Glomerular visceral epithelial cell (primary cell): ENCODE data around the gene C6orf120.

Experiments
- DNase-seq: peaks from one replicate; pipeline ENCODE4 v3.0.0-alpha.2; 2016; ENCODE audit errors: extremely low spot score

C6orf120 gene

DNA sequence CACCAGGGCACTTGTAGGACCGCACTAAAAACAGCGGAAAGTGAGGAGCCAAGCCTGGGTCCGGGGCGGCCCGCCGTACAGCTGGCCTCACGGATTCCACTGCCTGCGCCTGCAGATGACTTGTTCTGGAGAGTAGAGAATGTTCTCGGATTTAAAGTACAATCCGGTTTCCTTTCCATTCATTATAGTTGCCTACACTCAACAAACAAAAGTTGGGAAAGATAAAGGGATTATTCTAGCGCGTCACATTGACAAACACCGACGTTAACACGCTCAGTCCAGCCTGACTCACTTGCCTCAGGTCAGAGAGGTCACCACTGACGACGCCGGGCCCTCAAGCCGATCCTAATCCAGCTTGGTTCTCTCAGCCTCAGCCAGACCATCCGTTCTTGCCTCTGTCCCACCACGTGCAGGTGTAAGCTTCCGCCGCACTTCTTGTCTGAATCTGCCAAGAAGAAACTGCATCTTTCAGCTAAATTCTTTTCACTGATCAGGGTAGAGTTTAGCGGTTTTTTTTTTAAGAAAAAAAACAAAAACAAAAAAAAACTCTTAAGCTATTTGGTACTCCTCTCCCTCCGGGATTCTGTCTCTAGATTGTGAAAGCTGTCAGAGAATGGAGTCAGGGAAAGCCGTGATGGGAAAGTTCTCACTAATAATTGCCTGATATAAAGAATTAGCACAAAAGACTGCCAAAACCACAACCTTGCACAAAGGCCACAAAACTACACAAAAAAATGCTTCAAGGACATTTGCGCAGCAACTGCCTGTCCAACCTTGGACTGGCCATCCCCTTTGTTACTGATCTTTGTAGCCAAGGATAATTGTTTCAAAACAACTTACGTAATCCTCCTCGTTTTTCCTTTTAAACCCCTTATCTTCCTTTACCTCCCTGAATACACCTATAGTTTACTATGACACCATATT, 23.5 kb downstream of the C6orf120 start:
- DNase-seq, result peak; percentile 48

DNA sequence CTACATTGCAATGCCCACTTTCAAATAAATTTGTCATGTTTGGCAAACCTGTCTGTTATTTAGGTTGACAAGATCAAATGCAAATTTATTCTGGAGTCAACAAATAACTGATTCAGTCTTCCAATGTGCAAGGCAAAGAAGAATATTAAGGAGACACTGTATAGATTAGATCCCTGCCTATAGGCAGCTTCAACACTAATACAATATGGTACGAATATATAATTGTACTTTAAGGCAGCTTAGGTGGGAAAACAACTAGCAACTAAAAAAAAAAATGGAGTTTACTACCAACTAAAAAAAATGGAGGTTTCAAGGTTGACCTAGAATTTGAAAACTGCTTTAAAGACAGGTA, 24.1 kb downstream of the C6orf120 start:
- DNase-seq, result no peak

DNA sequence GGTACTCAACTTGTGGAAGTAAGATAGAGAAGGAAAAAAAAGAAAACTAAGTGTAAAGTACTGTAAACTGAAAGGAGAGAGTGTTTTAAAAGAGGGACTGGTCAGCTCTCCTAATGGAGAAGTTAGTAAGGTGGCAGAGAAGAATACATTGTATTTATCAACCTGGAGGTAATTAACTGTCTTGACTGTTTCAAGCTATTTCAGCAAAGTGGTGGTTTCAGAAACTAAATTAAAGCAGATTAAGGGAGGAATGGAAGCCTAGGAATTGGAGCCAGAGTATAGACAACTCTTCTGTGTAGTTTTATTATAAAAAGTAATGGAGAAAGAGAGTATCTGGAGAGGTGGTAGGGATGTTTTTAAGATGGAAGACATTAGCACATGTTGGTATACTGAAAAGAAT, 25.0 kb downstream of the C6orf120 start:
- DNase-seq, result no peak

DNA sequence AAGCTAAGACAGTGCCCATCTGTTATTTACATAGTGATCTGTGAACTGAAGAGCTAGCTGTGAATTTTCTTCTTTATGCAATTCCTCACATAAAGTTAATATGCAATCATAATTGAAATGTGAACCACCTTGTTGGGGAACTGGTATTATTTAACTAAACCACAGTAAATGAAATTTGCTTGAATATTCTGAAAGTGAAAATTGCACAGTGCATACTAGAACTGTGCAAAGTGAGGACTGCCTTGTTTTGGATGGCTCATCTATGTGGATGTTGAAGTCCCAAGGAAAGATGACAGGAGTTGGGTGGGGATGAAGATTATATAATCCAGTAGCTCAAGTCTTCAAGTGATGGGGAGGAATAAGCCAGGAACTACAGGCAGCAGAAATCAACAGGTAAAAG, 28.0 kb downstream of the C6orf120 start:
- no peak for DNase-seq

DNA sequence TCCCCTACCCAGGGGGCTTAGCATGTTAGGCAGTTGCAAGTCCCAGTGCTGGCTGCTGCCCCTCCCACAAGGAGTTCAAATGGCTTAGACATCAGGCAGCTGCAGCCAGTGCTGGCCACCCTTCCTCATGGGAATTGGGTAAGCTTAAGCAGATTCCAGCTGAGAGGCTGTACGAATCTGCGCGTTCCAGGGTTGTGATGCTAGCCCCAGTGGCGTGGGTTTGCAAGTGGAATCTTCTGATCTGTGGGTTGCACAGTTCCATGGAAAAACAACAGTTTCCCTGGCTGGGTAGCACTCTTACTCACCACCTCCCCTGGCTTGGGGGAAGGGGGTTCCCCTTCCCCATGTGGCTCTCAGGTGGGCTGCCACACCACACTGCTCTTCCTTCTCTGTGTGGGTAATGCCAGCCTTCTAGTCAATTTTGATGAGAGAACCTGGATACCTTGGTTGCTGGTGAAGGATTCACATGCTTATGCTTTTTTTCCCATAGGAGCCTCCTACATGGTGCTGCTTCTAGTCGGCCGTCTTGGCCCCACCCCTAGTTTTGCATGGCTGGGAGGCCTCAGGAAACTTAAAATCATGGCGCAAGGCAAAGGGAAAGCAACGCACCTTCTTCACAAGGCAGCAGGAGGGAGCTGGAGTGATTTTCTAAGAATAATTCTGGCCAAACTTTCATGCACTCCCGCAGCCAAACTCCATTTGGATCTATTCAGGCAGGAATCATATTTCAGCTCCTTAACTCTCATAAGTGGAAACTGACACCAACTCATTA, 36.5 kb downstream of the C6orf120 start:
- no peak for DNase-seq

DNA sequence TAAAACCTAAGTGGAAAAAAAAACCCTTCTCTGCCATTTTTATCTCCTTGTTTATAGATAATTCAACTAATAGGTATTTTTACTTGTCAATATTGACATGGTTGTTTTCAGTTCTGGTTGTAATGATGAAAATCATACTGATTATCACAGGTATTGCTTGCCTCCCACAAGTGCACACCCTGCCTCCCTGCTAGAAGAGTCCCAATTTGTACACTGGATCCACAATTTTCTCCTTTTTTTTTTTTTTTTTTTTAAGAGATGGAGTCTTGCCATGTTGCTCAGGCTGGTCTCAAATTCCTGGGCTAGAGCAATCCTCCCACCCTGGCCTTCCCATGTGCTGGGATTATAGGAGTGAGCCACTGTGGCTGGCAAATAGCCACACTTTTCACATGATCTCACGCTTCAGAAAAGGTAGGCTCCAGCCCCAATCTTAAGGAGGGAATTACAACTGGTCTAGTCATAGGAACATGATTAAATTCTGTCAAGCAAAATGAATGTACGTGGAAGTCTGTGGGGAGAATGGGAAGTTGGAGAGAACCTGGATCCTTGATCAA, 37.1 kb downstream of the C6orf120 start:
- DNase-seq, result no peak

DNA sequence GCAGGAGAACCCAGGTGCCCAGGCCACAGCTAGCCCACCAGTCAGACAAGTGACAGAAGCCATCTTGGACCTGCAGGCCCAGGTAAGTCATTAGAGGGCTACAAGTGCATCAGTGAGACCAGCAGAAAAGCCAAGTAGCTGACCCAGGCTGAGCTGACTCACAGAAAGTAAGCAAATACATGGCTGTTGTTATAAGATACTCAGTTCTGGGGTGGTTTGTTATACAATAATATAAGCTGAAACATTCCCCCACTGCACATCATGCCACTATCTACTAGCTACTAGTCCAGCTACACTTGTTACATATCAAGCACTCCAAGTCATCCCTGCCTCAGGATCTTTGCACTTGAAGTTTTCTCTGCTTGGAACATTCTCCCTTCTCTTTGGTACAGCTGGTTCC, 39.4 kb downstream of the C6orf120 start:
- no peak for DNase-seq

DNA sequence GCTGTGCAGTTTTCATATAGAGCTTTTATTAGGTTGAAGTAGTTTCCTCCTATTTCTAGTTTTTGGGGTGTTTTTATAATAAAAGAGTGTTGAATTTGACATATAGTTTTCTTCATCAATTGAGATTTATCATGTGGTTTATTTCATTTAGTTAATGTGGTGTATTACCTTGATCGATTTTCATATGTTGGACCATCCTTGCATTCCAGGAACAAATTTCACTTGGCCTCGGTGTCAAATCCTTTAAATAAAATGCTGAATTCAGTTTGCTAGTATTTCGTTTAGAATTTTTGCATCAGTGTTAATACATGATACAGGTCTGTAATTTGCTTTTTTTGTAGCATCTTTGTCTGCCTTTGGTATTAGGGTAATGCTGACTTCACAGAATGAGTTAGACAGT, 43.5 kb downstream of the C6orf120 start:
- no peak for DNase-seq

DNA sequence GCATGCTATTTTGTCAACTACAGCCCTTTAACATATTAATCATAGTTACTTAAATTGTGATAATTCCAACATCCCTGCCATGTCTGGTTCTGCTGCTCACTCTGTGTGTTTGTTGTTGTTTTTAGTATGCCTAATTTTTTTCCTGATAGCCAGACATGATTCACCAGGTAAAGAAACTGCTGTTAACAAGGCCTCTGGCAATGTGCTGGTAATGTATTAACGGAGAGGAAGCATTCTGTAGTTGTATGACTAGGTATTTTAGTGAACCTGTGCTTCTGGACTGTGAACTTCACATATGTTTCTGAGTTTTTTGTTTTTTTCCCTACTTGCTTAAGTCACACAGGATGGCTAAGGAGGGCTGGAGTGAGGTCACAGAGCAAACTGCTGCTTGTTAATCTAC, 44.6 kb downstream of the C6orf120 start:
- DNase-seq, result no peak

DNA sequence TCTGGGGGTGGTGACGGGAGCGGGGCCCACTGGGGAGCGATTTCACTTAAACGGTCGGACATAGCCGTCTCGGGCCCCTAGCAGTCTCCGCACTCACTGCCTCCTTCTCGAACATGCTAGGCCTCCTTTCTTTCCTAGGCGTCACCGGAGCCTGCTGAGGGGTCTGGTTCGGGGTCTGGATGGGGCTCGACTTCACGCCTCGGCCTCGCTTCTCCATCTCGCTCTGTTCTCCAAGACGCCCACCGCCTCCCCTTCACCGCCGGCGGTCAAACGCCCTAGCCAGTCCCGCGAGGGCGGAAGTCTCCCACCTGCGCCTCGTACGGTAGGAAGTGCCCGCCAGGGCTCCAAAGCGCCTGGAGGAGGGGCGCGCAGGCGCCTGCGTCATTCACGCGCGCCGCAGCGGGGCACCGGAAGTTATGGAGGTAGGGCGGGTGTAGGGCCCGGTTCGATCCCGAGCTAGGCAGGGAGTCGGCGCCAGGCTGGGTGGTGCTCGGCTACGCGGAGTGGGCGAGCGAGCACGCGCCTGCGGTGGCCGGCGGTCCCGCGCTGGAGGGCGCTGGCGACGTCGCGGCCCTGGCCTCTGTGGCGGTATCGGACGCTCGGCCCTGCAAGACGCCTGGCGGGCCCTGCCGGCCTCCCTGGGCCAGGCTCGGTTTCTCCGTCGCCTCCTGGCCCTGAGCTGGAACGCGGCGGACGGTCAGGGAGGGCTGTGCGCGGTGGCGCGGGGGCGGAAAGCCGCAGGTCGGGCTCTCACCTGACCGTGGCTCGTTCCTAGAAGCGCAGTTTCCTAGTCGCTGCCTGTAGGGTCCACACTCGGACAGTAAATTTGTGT, 49.5 kb downstream of the C6orf120 start, which contains the start of the genes DYNLT2 and ERMARD:
Gene DYNLT2, minus strand, starts transcription at position 331 of the 832 bp plus-strand sequence. Its CDS starts 114 bp downstream, at position 217.
Gene ERMARD, plus strand, starts transcription at position 381 of the 832 bp plus-strand sequence. Its CDS starts 36 bp downstream, at position 417.
- DNase-seq, result peak; percentile 95

DNA sequence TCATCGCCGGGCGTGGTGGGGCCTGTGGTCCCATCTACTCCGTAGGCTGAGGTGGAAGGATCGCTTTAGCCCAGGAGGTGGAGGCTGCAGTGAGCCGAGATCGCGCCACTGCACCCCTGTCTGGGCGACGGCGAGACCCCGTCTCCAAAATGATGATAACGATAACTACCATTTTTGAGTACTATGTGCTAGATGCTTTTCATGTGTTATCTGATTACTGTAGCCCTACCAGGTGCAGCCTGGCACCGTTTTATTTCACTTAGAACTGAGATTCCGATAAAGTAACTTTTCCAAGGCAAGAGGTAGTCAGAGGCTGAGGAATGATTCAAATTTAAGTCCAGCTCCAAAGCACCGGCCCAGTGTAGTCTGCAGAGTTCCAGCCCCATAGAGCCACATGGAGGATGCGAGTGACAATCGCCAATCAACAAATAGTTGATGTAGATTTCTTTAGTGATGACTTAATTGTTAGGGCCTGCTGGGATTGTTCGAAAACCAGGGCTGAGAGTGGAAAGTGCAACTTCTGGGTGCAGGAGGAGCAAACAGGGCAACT, 50.2 kb downstream of the C6orf120 start:
- DNase-seq, result no peak
